H9 (cell line): ENCODE data around the gene MYCBPAP. TPM values are rescaled to one million over a fixed set of nuclear protein-coding genes. Genes with fewer than 3 reads are reported as not detected.

ENCODE experiments used
- DNase-seq: peaks from one replicate; pipeline ENCODE4 v3.0.0-alpha.2; 2017
- H2AFZ ChIP-seq: one replicate; pipeline ENCODE4 v1.6.1; 2013; ENCODE audit warnings: mild to moderate bottlenecking, low read length, control low read depth, moderate library complexity
- H2AK5ac ChIP-seq: 2 replicates; pipeline ENCODE4 v1.6.1; 2013; ENCODE audit warnings: low read length, control low read depth, mixed read lengths; ENCODE audit not compliant: insufficient read length
- H2BK120ac ChIP-seq: one replicate; pipeline ENCODE4 v1.6.1; 2013; ENCODE audit warnings: low read depth, mild to moderate bottlenecking, low read length, control low read depth, inconsistent platforms; ENCODE audit not compliant: poor library complexity, severe bottlenecking
- H2BK12ac ChIP-seq: 2 replicates; pipeline ENCODE4 v1.6.1; 2013; ENCODE audit warnings: low read length, control low read depth, mixed read lengths, low read depth; ENCODE audit not compliant: insufficient read length
- H2BK15ac ChIP-seq: 2 replicates; pipeline ENCODE4 v1.6.1; 2013; ENCODE audit warnings: low read depth, low read length, control low read depth
- H2BK20ac ChIP-seq: one replicate; pipeline ENCODE4 v1.6.1; 2013; ENCODE audit warnings: low read depth, mild to moderate bottlenecking, low read length, control low read depth, inconsistent platforms; ENCODE audit not compliant: poor library complexity, severe bottlenecking
- H2BK5ac ChIP-seq: 2 replicates; pipeline ENCODE4 v1.6.1; 2013; ENCODE audit warnings: low read length, control low read depth, mixed read lengths; ENCODE audit not compliant: insufficient read length
- H3K14ac ChIP-seq: 2 replicates; pipeline ENCODE4 v1.6.1; 2013; ENCODE audit warnings: low read length, control low read depth; ENCODE audit not compliant: insufficient read depth
- H3K18ac ChIP-seq: 2 replicates; pipeline ENCODE4 v1.6.1; 2013; ENCODE audit warnings: low read depth, mild to moderate bottlenecking, mixed read lengths, low read length, control low read depth; ENCODE audit not compliant: insufficient read length
- H3K23ac ChIP-seq: 2 replicates; pipeline ENCODE4 v1.6.1; 2013; ENCODE audit warnings: low read length, control low read depth, mixed read lengths, low read depth; ENCODE audit not compliant: insufficient read length
- H3K23me2 ChIP-seq: 2 replicates; pipeline ENCODE4 v1.6.1; 2013; ENCODE audit warnings: low read depth, mild to moderate bottlenecking, mixed read lengths, low read length, control low read depth; ENCODE audit not compliant: insufficient read length, poor library complexity, severe bottlenecking
- H3K27ac ChIP-seq: 2 replicates; pipeline ENCODE4 v1.5.1; 2013; ENCODE audit warnings: low read length, control low read depth, mixed read lengths, low read depth; ENCODE audit not compliant: insufficient read length
- H3K27me3 ChIP-seq: 2 replicates; pipeline ENCODE4 v1.6.1; 2013; ENCODE audit warnings: low read length, control low read depth, inconsistent platforms; ENCODE audit not compliant: insufficient read depth
- H3K4ac ChIP-seq: 2 replicates; pipeline ENCODE4 v1.6.1; 2013; ENCODE audit warnings: low read depth, mild to moderate bottlenecking, control low read depth, inconsistent platforms, low read length, moderate library complexity
- H3K4me1 ChIP-seq: 2 replicates; pipeline ENCODE4 v1.6.1; 2013; ENCODE audit warnings: low read length, control low read depth, inconsistent platforms; ENCODE audit not compliant: insufficient read depth
- H3K4me2 ChIP-seq: 2 replicates; pipeline ENCODE4 v1.6.1; 2013; ENCODE audit warnings: low read length, control low read depth, mixed read lengths; ENCODE audit not compliant: insufficient read length, insufficient read depth
- H3K56ac ChIP-seq: 2 replicates; pipeline ENCODE4 v1.6.1; 2013; ENCODE audit warnings: low read depth, mild to moderate bottlenecking, mixed read lengths, low read length, control low read depth; ENCODE audit not compliant: insufficient read length
- H3K79me1 ChIP-seq: 2 replicates; pipeline ENCODE4 v1.6.1; 2013; ENCODE audit warnings: low read depth, mild to moderate bottlenecking, moderate library complexity, low read length, control low read depth, inconsistent platforms; ENCODE audit not compliant: insufficient read depth, poor library complexity, severe bottlenecking
- H3K79me2 ChIP-seq: 2 replicates; pipeline ENCODE4 v1.6.1; 2013; ENCODE audit warnings: low read length, control low read depth, inconsistent platforms; ENCODE audit not compliant: insufficient read depth
- H3K9ac ChIP-seq: 2 replicates; pipeline ENCODE4 v1.6.1; 2013; ENCODE audit warnings: low read length, control low read depth, mixed read lengths; ENCODE audit not compliant: insufficient read length; ENCODE audit errors: extremely low read depth
- H3K9me3 ChIP-seq: one replicate; pipeline ENCODE4 v1.6.1; 2013; ENCODE audit warnings: low read depth, low read length, inconsistent platforms; ENCODE audit not compliant: control insufficient read depth
- H3T11ph ChIP-seq: one replicate; pipeline ENCODE4 v1.6.1; 2013; ENCODE audit warnings: mild to moderate bottlenecking, low read length, control low read depth, inconsistent platforms
- H4K20me1 ChIP-seq: one replicate; pipeline ENCODE4 v1.6.1; 2013; ENCODE audit not compliant: control insufficient read depth, insufficient read length, insufficient read depth
- H4K5ac ChIP-seq: 2 replicates; pipeline ENCODE4 v1.6.1; 2013; ENCODE audit warnings: low read depth, mild to moderate bottlenecking, mixed read lengths, low read length, control low read depth; ENCODE audit not compliant: insufficient read length
- H4K8ac ChIP-seq: replicated peaks from 2 replicates; pipeline ENCODE4 v1.6.1; 2013; ENCODE audit warnings: low read length, control low read depth, mixed read lengths, low read depth; ENCODE audit not compliant: insufficient read length
- H4K91ac ChIP-seq: 2 replicates; pipeline ENCODE4 v1.6.1; 2013; ENCODE audit warnings: low read depth, mild to moderate bottlenecking, moderate library complexity, mixed read lengths, low read length, control low read depth; ENCODE audit not compliant: insufficient read length
- H3K27ac Mint-ChIP-seq, 3 experiments: 2 replicates in 2 of 3; 3 replicates in 1 of 3; pipeline ENCODE4 v1.8.0; 2020 to 2021; ENCODE audit warnings: mixed read lengths in 3 of 3, mild to moderate bottlenecking in 1 of 3, moderate library complexity in 1 of 3
- H3K27me3 Mint-ChIP-seq: 2 replicates; pipeline ENCODE4 v1.8.0; 2021; ENCODE audit warnings: low read depth, mild to moderate bottlenecking, moderate library complexity, mixed read lengths
- H3K36me3 Mint-ChIP-seq, 3 experiments: 2 replicates in 2 of 3; 3 replicates in 1 of 3; pipeline ENCODE4 v1.8.0; 2020 to 2021; ENCODE audit warnings: low read depth in 3 of 3, mixed read lengths in 3 of 3; ENCODE audit not compliant: insufficient read depth in 1 of 3
- H3K4me1 Mint-ChIP-seq, 2 experiments: 2 replicates each; pipeline ENCODE4 v1.8.0; 2020; ENCODE audit warnings: mixed read lengths in 2 of 2
- H3K4me3 Mint-ChIP-seq, 2 experiments: 2 replicates in 1 of 2; 3 replicates in 1 of 2; pipeline ENCODE4 v1.8.0; 2020 to 2021; ENCODE audit warnings: mild to moderate bottlenecking in 2 of 2, mixed read lengths in 2 of 2, moderate library complexity in 1 of 2
- H3K9me3 Mint-ChIP-seq, 2 experiments: 2 replicates in 1 of 2; 3 replicates in 1 of 2; pipeline ENCODE4 v1.8.0; 2020; ENCODE audit warnings: mild to moderate bottlenecking in 2 of 2, mixed read lengths in 2 of 2, moderate library complexity in 1 of 2
- WGBS: extraction: QIAGEN DNeasy Blood & Tissue Kit; methylation state at CpG from one replicate; pipeline ENCODE4 v1.1.7; 2013; ENCODE audit warnings: missing lambda C conversion rate, low lambda C conversion rate, mixed read lengths; ENCODE audit not compliant: insufficient read length; ENCODE audit errors: extremely low coverage; 5-methylcytosine and 5-hydroxymethylcytosine counted together
- total RNA-seq: library from RNA; stranded (reverse); gene quantifications from 2 replicates; pipeline ENCODE4 v1.2.1, GENCODE V29; 2021
- TF ChIP-seq, protein P1 (sequence below): fragments of 200-600 bp; sonication (generic); conservative IDR thresholded peaks from 3 replicates; pipeline ENCODE4 v1.8.0; 2021; ENCODE audit warnings: antibody characterized with exemption, mild to moderate bottlenecking

Gene MYCBPAP
- total RNA-seq, 1 experiment from 2014 or later, result 1.7 TPM

DNA sequence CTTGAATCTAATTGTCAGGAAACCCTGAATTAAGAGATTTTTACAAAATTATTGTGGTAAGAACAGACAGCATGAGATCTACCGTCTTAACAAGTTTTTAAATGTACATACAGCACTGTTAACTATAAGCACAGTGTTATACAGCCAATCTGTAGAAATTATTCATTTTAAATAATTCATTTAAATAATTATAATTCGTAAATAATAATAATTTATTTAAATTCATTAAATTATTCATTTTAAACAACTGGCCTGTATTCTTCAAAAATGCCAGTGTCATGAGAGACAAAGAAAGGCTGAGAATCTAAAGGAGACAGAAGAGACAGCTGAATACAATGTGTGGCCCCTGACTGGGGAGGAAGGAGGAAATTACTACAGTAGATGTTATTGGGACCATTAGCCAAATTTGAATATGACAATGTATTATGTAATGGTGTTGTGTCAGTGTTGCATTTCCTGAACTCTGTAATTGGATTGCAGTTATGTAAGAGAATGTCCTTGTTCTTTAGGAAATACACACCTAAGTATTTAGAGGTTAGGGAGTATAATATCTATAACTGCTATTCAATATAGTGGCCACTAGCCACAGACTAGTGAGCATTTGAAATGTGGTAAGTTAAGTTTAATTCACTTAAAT, 27.3 kb upstream of the MYCBPAP start:
- Histone ChIP-seq H2BK15ac (no peak overlapping the region), H3K23ac (no peak overlapping the region), H3K9me3 (no peaks in the 10 kb centered on the region), H3K4me2 (no peak overlapping the region), H2BK12ac (no peak overlapping the region), H3K14ac (no peak overlapping the region), H4K5ac (no peak overlapping the region), H3K56ac (no peak overlapping the region), H2BK120ac (no peak overlapping the region), H3K9ac (no peak overlapping the region), H3T11ph (no peak overlapping the region), H4K20me1 (no peaks in the 10 kb centered on the region), H4K8ac (no peak overlapping the region), H2BK20ac (no peak overlapping the region), H2AK5ac (no peak overlapping the region), H2AFZ (no peak overlapping the region), H3K27me3 (no peaks in the 10 kb centered on the region; the same call in 1 of the 2 replicates), H2BK5ac (no peak overlapping the region), H3K18ac (no peak overlapping the region), H3K79me2 (no peaks in the 10 kb centered on the region), H3K23me2 (no peaks in the 10 kb centered on the region), H3K79me1 (no peaks in the 10 kb centered on the region), H3K4ac (no peak overlapping the region), H3K4me1 (no peaks in the 10 kb centered on the region), H4K91ac (no peak overlapping the region), H3K27ac (no peak overlapping the region)
- no peak for DNase-seq
- TF ChIP-seq, protein P1, sequence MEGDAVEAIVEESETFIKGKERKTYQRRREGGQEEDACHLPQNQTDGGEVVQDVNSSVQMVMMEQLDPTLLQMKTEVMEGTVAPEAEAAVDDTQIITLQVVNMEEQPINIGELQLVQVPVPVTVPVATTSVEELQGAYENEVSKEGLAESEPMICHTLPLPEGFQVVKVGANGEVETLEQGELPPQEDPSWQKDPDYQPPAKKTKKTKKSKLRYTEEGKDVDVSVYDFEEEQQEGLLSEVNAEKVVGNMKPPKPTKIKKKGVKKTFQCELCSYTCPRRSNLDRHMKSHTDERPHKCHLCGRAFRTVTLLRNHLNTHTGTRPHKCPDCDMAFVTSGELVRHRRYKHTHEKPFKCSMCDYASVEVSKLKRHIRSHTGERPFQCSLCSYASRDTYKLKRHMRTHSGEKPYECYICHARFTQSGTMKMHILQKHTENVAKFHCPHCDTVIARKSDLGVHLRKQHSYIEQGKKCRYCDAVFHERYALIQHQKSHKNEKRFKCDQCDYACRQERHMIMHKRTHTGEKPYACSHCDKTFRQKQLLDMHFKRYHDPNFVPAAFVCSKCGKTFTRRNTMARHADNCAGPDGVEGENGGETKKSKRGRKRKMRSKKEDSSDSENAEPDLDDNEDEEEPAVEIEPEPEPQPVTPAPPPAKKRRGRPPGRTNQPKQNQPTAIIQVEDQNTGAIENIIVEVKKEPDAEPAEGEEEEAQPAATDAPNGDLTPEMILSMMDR, result no peak
- H3K4me1 Mint-ChIP-seq, result peaks cover 12 to 16% of the 10 kb centered on the region in 2 experiments
- WGBS, result no CpG with 5 or more reads among the region's 2 CpGs
- H3K9me3 Mint-ChIP-seq, result no peaks in the 10 kb centered on the region
- peaks cover 2 to 36% (median 36%) of the 10 kb centered on the region in 3 experiments for H3K36me3 Mint-ChIP-seq
- H3K27ac Mint-ChIP-seq, result no peak overlapping the region
- peaks cover 7% of the 10 kb centered on the region for H3K27me3 Mint-ChIP-seq
- H3K4me3 Mint-ChIP-seq, result no peak overlapping the region
